ENCODE measurements around the gene PIP5K1B. TPM values are rescaled to one million over a fixed set of nuclear protein-coding genes. Genes with fewer than 3 reads are reported as not detected.

PIP5K1B gene
- total and polyA plus RNA-seq, 2 donors (not counting 3 experiments of a cell fraction or from before 2014, with no cell fraction given) = 0.27 TPM; not detected in 1

GRCh38 chr9:69036309-69036708 lies 331.3 kb downstream of the PIP5K1B start:
- no peaks in the 10 kb centered on the region for H4K20me1 ChIP-seq (replicated peaks; ENCODE audit: control insufficient read depth, extremely low read depth, insufficient read depth, low read length)
- H3K27me3 ChIP-seq (ENCODE audit: control insufficient read depth in 2 of 2, insufficient read depth in 2 of 2, low read length in 2 of 2) = no peaks in the 10 kb centered on the region
- FAIRE-seq (no peak), DNase-seq (ENCODE audit: low read depth, low spot score) (no peak)
- H3K4me1 ChIP-seq (ENCODE audit: control insufficient read depth, extremely low read depth, insufficient read depth, low read length) = peaks cover 13% of the 10 kb centered on the region
- peak overlapping the region; percentile 81 for H3K4me2 ChIP-seq (ENCODE audit: insufficient read depth, low read length)
- peak overlapping the region; percentile 93 for H2AFZ ChIP-seq (ENCODE audit: low read depth, low read length)
- H3K4me3 ChIP-seq (replicated peaks in 1 of 3; ENCODE audit: insufficient read depth in 1 of 3, low read depth in 1 of 3, low read length in 3 of 3) = peak overlapping the region; percentile 44 to 81 (median 67)
- peaks cover 35% of the 10 kb centered on the region for H3K79me2 ChIP-seq (ENCODE audit: control insufficient read depth, insufficient read depth, low read length)
- TSS peak; percentile 59 for BruUV-seq (replicated peaks)
- intact Hi-C loops (cut with micrococcal nuclease) = loop anchor here (1.0 to 5.0 kb wide), 2 partner anchors 8 to 86 kb away; no protein-coding TSS in a partner anchor
- H3K36me3 ChIP-seq (ENCODE audit: control insufficient read depth in 2 of 2, extremely low read depth in 1 of 2, insufficient read depth in 2 of 2, low read length in 2 of 2) = no peaks in the 10 kb centered on the region
- no peaks in the 10 kb centered on the region for H3K9me3 ChIP-seq (replicated peaks; ENCODE audit: control insufficient read depth, insufficient read depth, low read length)
- H3K9me1 ChIP-seq (replicated peaks; ENCODE audit: control insufficient read depth, extremely low read depth, insufficient read depth, low read length) = no peaks in the 10 kb centered on the region
- dilution Hi-C loops (cut with MboI; ENCODE audit: extremely low pct_ligation_motif_present, low sequenced_read_pairs) = no loop called here
- ChIA-PET POLR2A (interaction anchor here (0.6 to 1.4 kb wide), 2 partner anchors 120 to 157 kb away, joined by 3 to 5 read pairs; no protein-coding TSS in a partner anchor), CTCF (interaction anchor here (0.6 to 5.0 kb wide), 21 partner anchors 12 to 311 kb away, joined by 3 to 63 read pairs (median 4); no protein-coding TSS in a partner anchor)
- peak overlapping the region; percentile 31 for H3K27ac ChIP-seq (ENCODE audit: insufficient read depth, low read depth, low read length)
- H3K9ac ChIP-seq (replicated peaks; ENCODE audit: extremely low read depth, insufficient read depth, low read length) = peak overlapping the region; percentile 69
- TF ChIP-seq EZH2 (IDR thresholded peaks at IDR 0.05; ENCODE audit: borderline replicate concordance, low read depth, low read length, severe bottlenecking) (no peak), MYC (IDR thresholded peaks at IDR 0.05; ENCODE audit: low read depth, low read length) (no peak), GATA2 (IDR thresholded peaks at IDR 0.05; ENCODE audit: insufficient read depth, insufficient read length, low read depth, low read length) (no peak), JUN (IDR thresholded peaks at IDR 0.05; ENCODE audit: borderline replicate concordance, insufficient read depth, insufficient read length, low read depth) (no peak), POLR2AphosphoS5 (IDR thresholded peaks at IDR 0.05; ENCODE audit: insufficient read depth, low read depth, low read length) (no peak), POLR2A (IDR thresholded peaks at IDR 0.05; ENCODE audit: low read depth, low read length) (no peak), FOS (IDR thresholded peaks at IDR 0.05; ENCODE audit: borderline replicate concordance, insufficient read depth, low read length) (no peak)
- TF ChIP-seq, protein P1, sequence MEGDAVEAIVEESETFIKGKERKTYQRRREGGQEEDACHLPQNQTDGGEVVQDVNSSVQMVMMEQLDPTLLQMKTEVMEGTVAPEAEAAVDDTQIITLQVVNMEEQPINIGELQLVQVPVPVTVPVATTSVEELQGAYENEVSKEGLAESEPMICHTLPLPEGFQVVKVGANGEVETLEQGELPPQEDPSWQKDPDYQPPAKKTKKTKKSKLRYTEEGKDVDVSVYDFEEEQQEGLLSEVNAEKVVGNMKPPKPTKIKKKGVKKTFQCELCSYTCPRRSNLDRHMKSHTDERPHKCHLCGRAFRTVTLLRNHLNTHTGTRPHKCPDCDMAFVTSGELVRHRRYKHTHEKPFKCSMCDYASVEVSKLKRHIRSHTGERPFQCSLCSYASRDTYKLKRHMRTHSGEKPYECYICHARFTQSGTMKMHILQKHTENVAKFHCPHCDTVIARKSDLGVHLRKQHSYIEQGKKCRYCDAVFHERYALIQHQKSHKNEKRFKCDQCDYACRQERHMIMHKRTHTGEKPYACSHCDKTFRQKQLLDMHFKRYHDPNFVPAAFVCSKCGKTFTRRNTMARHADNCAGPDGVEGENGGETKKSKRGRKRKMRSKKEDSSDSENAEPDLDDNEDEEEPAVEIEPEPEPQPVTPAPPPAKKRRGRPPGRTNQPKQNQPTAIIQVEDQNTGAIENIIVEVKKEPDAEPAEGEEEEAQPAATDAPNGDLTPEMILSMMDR (IDR thresholded peaks at IDR 0.05; ENCODE audit: extremely low read depth in 1 of 2, insufficient read depth in 1 of 2, low read depth in 1 of 2, low read length in 2 of 2) = no peak
- TF ChIP-seq, protein P2, sequence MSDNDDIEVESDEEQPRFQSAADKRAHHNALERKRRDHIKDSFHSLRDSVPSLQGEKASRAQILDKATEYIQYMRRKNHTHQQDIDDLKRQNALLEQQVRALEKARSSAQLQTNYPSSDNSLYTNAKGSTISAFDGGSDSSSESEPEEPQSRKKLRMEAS (IDR thresholded peaks at IDR 0.05; ENCODE audit: insufficient read depth, insufficient read length) = no peak
